Measurements from ENCODE around the gene PTPRT.

The PTPRT gene

DNA sequence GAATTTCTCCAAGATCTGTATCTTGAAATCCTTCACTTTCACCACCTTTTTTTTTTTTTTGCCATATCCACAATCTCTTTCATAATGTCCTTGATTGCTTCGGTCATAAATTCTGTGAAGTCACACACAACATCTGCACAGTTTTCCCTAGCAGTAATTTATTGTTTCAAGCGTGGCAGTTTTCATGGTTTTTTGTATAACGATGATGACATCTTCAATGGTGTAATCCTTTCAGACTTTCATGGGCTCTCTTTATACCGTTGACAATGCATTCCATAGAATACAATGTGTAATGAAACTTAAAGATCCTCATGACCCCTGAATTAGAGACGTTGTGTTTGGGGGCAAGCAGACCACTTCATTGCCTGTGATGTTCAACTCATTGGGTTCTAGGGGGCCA lies 693.1 kb downstream of the PTPRT start:
- Histone ChIP-seq H3K9ac (ENCODE audit: low read length) (no peak overlapping the region), H3K9me2 (replicated peaks; ENCODE audit: insufficient read depth, low read length) (no peaks in the 10 kb centered on the region), H4K20me1 (ENCODE audit: low read depth, low read length) (no peaks in the 10 kb centered on the region), H3K9me3 (ENCODE audit: insufficient read depth, low read length) (no peaks in the 10 kb centered on the region), H3K27ac (ENCODE audit: low read depth, low read length) (no peak overlapping the region), H3K79me2 (ENCODE audit: insufficient read depth, low read length) (no peaks in the 10 kb centered on the region), H3F3A (ENCODE audit: insufficient read depth) (no peaks in the 10 kb centered on the region), H2AFZ (ENCODE audit: low read depth, low read length, severe bottlenecking) (no peak overlapping the region), H3K27me3 (ENCODE audit: low read length) (no peaks in the 10 kb centered on the region), H3K4me2 (ENCODE audit: low read depth, low read length, poor library complexity, severe bottlenecking) (no peak overlapping the region), H3K36me3 (ENCODE audit: low read length) (no peaks in the 10 kb centered on the region), H3K4me3 (ENCODE audit: insufficient read depth, low read length, poor library complexity, severe bottlenecking) (no peak overlapping the region)
- no peak for TF ChIP-seq EZH2phosphoT487 (conservative IDR thresholded peaks at IDR 0.05; ENCODE audit: low read length)
- TF ChIP-seq, protein P1, sequence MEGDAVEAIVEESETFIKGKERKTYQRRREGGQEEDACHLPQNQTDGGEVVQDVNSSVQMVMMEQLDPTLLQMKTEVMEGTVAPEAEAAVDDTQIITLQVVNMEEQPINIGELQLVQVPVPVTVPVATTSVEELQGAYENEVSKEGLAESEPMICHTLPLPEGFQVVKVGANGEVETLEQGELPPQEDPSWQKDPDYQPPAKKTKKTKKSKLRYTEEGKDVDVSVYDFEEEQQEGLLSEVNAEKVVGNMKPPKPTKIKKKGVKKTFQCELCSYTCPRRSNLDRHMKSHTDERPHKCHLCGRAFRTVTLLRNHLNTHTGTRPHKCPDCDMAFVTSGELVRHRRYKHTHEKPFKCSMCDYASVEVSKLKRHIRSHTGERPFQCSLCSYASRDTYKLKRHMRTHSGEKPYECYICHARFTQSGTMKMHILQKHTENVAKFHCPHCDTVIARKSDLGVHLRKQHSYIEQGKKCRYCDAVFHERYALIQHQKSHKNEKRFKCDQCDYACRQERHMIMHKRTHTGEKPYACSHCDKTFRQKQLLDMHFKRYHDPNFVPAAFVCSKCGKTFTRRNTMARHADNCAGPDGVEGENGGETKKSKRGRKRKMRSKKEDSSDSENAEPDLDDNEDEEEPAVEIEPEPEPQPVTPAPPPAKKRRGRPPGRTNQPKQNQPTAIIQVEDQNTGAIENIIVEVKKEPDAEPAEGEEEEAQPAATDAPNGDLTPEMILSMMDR (IDR thresholded peaks at IDR 0.05; ENCODE audit: insufficient read depth, low read length, poor library complexity, severe bottlenecking), result no peak

DNA sequence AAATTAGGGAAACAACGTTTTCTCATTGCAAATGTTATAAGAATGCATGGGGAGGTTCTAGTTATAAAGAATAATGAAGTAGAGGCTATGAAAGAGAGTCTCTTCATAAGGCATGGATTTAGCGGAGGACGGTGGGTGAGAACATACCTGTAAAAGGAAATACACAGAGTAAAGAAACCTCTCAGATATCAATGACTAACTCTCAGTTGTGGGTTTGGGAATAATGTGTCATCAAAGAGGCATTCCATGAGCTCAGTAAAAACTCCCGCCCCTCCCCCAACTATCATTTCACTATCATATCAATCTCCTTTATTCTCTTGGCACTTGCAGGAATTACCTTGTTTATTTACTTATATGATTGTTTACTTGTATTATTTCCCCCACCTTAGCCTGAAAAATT lies 695.4 kb downstream of the PTPRT start:
- no peaks in the 10 kb centered on the region for H3K9me2 ChIP-seq (replicated peaks; ENCODE audit: insufficient read depth, low read length)
- no peak overlapping the region for H3K4me2 ChIP-seq (ENCODE audit: low read depth, low read length, poor library complexity, severe bottlenecking)
- no peaks in the 10 kb centered on the region for H3K79me2 ChIP-seq (ENCODE audit: insufficient read depth, low read length)
- H3K4me3 ChIP-seq (ENCODE audit: insufficient read depth, low read length, poor library complexity, severe bottlenecking), result no peak overlapping the region
- no peaks in the 10 kb centered on the region for H3K27me3 ChIP-seq (ENCODE audit: low read length)
- H2AFZ ChIP-seq (ENCODE audit: low read depth, low read length, severe bottlenecking), result no peak overlapping the region
- H3K9me3 ChIP-seq (ENCODE audit: insufficient read depth, low read length), result no peaks in the 10 kb centered on the region
- no peak overlapping the region for H3K9ac ChIP-seq (ENCODE audit: low read length)
- no peaks in the 10 kb centered on the region for H3K36me3 ChIP-seq (ENCODE audit: low read length)
- H3K27ac ChIP-seq (ENCODE audit: low read depth, low read length), result no peak overlapping the region
- H4K20me1 ChIP-seq (ENCODE audit: low read depth, low read length), result no peaks in the 10 kb centered on the region
- no peaks in the 10 kb centered on the region for H3F3A ChIP-seq (ENCODE audit: insufficient read depth)
- TF ChIP-seq, protein P1 (IDR thresholded peaks at IDR 0.05; ENCODE audit: insufficient read depth, low read length, poor library complexity, severe bottlenecking), result no peak
- no peak for TF ChIP-seq EZH2phosphoT487 (conservative IDR thresholded peaks at IDR 0.05; ENCODE audit: low read length)

DNA sequence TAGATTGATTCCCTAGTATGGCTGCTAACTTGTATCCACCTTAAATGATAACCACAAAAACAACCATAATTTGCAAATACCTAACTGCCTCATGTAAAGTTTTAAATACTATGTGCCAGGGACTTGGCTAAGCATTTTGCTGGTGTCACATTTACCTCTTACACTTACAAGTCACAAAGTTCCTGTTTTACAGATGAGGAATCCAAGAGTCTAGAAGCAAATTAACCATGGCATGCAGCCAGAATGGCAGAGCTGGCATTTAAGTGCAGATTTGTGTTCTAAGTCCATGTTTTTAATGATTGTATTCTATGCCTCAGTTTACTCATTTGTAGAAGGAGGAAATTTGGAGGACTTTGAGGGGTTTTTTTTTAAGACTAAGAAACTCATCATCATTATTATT lies 696.7 kb downstream of the PTPRT start:
- H2AFZ ChIP-seq (ENCODE audit: low read depth, low read length, severe bottlenecking), result no peak overlapping the region
- H3K4me3 ChIP-seq (ENCODE audit: insufficient read depth, low read length, poor library complexity, severe bottlenecking), result no peak overlapping the region
- H3K79me2 ChIP-seq (ENCODE audit: insufficient read depth, low read length), result no peaks in the 10 kb centered on the region
- H4K20me1 ChIP-seq (ENCODE audit: low read depth, low read length), result no peaks in the 10 kb centered on the region
- H3K27ac ChIP-seq (ENCODE audit: low read depth, low read length), result no peak overlapping the region
- H3K9ac ChIP-seq (ENCODE audit: low read length), result no peak overlapping the region
- TF ChIP-seq, protein P1 (IDR thresholded peaks at IDR 0.05; ENCODE audit: insufficient read depth, low read length, poor library complexity, severe bottlenecking), result no peak
- TF ChIP-seq EZH2phosphoT487 (conservative IDR thresholded peaks at IDR 0.05; ENCODE audit: low read length), result no peak
- no peak overlapping the region for H3K4me2 ChIP-seq (ENCODE audit: low read depth, low read length, poor library complexity, severe bottlenecking)
- no peaks in the 10 kb centered on the region for H3K36me3 ChIP-seq (ENCODE audit: low read length)
- H3K9me2 ChIP-seq (replicated peaks; ENCODE audit: insufficient read depth, low read length), result no peaks in the 10 kb centered on the region
- H3F3A ChIP-seq (ENCODE audit: insufficient read depth), result no peaks in the 10 kb centered on the region
- no peaks in the 10 kb centered on the region for H3K9me3 ChIP-seq (ENCODE audit: insufficient read depth, low read length)
- H3K27me3 ChIP-seq (ENCODE audit: low read length), result no peaks in the 10 kb centered on the region

Data from SU-DHL-6 (cell line).